ENCODE data around the gene SSR4.
A peak's percentile ranks its signal among the peaks of the same experiment; 100 is the strongest.

SSR4 gene

DNA sequence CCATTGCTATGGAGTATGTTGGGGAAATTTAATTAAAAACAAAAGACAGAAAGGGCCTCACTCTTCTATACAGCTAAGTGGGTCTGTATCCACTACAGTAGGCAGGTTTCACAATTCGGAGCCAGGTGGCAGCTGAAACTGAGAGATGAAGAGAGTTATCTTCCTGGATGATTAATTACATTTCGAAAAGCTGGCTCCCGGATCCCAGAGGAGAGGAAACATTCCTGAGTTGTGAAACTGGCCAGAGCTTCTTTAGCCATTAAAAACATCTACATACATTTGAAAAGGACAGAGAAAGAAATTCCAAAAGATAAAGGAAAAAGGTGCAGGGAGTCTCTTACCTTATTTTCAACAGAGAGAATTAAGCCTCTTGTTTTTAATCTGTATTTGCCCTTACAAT, 51.4 kb downstream of the SSR4 start:
- TF ChIP-seq, protein P1, sequence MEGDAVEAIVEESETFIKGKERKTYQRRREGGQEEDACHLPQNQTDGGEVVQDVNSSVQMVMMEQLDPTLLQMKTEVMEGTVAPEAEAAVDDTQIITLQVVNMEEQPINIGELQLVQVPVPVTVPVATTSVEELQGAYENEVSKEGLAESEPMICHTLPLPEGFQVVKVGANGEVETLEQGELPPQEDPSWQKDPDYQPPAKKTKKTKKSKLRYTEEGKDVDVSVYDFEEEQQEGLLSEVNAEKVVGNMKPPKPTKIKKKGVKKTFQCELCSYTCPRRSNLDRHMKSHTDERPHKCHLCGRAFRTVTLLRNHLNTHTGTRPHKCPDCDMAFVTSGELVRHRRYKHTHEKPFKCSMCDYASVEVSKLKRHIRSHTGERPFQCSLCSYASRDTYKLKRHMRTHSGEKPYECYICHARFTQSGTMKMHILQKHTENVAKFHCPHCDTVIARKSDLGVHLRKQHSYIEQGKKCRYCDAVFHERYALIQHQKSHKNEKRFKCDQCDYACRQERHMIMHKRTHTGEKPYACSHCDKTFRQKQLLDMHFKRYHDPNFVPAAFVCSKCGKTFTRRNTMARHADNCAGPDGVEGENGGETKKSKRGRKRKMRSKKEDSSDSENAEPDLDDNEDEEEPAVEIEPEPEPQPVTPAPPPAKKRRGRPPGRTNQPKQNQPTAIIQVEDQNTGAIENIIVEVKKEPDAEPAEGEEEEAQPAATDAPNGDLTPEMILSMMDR (IDR thresholded peaks at IDR 0.05; ENCODE audit: low read length, missing control alignments), result no peak
- no peak overlapping the region for H3K4me3 ChIP-seq (replicated peaks; ENCODE audit: low read depth, low read length)
- DNase-seq (ENCODE audit: low read depth), result peak; percentile 3
